Measurements from ENCODE around the gene CBFA2T3. TPM values are rescaled to one million over a fixed set of nuclear protein-coding genes. Genes with fewer than 3 reads are reported as not detected.

CBFA2T3 gene
- total and polyA plus RNA-seq, 4 donors = 0.18 to 9.4 (median 2.7) TPM

- no peak overlapping the region for H3K4me3 ChIP-seq (ENCODE audit: low read length in 2 of 2)
- H3K27ac ChIP-seq (ENCODE audit: low read depth in 1 of 2, low read length in 2 of 2) = no peak overlapping the region
- H3K4me1 ChIP-seq (ENCODE audit: control insufficient read depth in 1 of 2, insufficient read depth in 2 of 2, low read length in 2 of 2) = no peaks in the 10 kb centered on the region
- ATAC-seq (ENCODE audit: low FRiP score) = no peak
- no peaks in the 10 kb centered on the region for H3K27me3 ChIP-seq (ENCODE audit: control insufficient read depth in 1 of 2, insufficient read depth in 2 of 2, low read length in 1 of 2)
- DNase-seq = no peak
- H3K36me3 ChIP-seq (ENCODE audit: control insufficient read depth in 1 of 2, insufficient read depth in 2 of 2, low read length in 1 of 2) = no peaks in the 10 kb centered on the region
- intact Hi-C loops (cut with DNase I) = no loop called here
- H3K9me3 ChIP-seq (ENCODE audit: control insufficient read depth, low read length) = no peaks in the 10 kb centered on the region
- 95 to 97% methylated on average over 33 of the region's 33 CpGs for WGBS, 2 donors
Measured at GRCh38 chr16:88850531-88851199, 126.3 kb downstream of the CBFA2T3 start.

GRCh38 chr16:88848557-88848956 lies 128.4 kb downstream of the CBFA2T3 start:
- DNase-seq = no peak
- Histone ChIP-seq H3K4me3 (ENCODE audit: low read length in 2 of 2) (no peak overlapping the region), H3K27ac (ENCODE audit: low read depth in 1 of 2, low read length in 2 of 2) (no peak overlapping the region), H3K4me1 (ENCODE audit: control insufficient read depth in 1 of 2, insufficient read depth in 2 of 2, low read length in 2 of 2) (no peaks in the 10 kb centered on the region), H3K36me3 (ENCODE audit: control insufficient read depth in 1 of 2, insufficient read depth in 2 of 2, low read length in 1 of 2) (no peaks in the 10 kb centered on the region), H3K27me3 (ENCODE audit: control insufficient read depth in 1 of 2, insufficient read depth in 2 of 2, low read length in 1 of 2) (no peaks in the 10 kb centered on the region), H3K9me3 (ENCODE audit: control insufficient read depth, low read length) (no peaks in the 10 kb centered on the region)
- intact Hi-C loops (cut with DNase I) = no loop called here
- WGBS, 2 donors = 88 to 89% methylated on average over 17 to 21 of the region's 21 CpGs
- no peak for ATAC-seq (ENCODE audit: low FRiP score)

- intact Hi-C loops (cut with DNase I) = no loop called here
- no peaks in the 10 kb centered on the region for H3K36me3 ChIP-seq (ENCODE audit: control insufficient read depth in 1 of 2, insufficient read depth in 2 of 2, low read length in 1 of 2)
- no peaks in the 10 kb centered on the region for H3K27me3 ChIP-seq (ENCODE audit: control insufficient read depth in 1 of 2, insufficient read depth in 2 of 2, low read length in 1 of 2)
- H3K4me3 ChIP-seq (ENCODE audit: low read length in 2 of 2) = no peak overlapping the region
- DNase-seq (no peak), ATAC-seq (ENCODE audit: low FRiP score) (no peak)
- H3K27ac ChIP-seq (ENCODE audit: low read depth in 1 of 2, low read length in 2 of 2) = no peak overlapping the region
- no peaks in the 10 kb centered on the region for H3K4me1 ChIP-seq (ENCODE audit: control insufficient read depth in 1 of 2, insufficient read depth in 2 of 2, low read length in 2 of 2)
- 94 to 95% methylated on average over 18 of the region's 18 CpGs for WGBS, 2 donors
- no peaks in the 10 kb centered on the region for H3K9me3 ChIP-seq (ENCODE audit: control insufficient read depth, low read length)
Measured at GRCh38 chr16:88847654-88848053, 129.4 kb downstream of the CBFA2T3 start.

- no peaks in the 10 kb centered on the region for H3K9me3 ChIP-seq (ENCODE audit: control insufficient read depth, low read length)
- 96 to 98% methylated on average over 9 of the region's 9 CpGs for WGBS, 2 donors
- H3K36me3 ChIP-seq (ENCODE audit: control insufficient read depth in 1 of 2, insufficient read depth in 2 of 2, low read length in 1 of 2) = no peaks in the 10 kb centered on the region
- no peaks in the 10 kb centered on the region for H3K4me1 ChIP-seq (ENCODE audit: control insufficient read depth in 1 of 2, insufficient read depth in 2 of 2, low read length in 2 of 2)
- H3K27me3 ChIP-seq (ENCODE audit: control insufficient read depth in 1 of 2, insufficient read depth in 2 of 2, low read length in 1 of 2) = no peaks in the 10 kb centered on the region
- ATAC-seq (ENCODE audit: low FRiP score) (no peak), DNase-seq (no peak)
- no peak overlapping the region for H3K4me3 ChIP-seq (ENCODE audit: low read length in 2 of 2)
- H3K27ac ChIP-seq (ENCODE audit: low read depth in 1 of 2, low read length in 2 of 2) = no peak overlapping the region
- intact Hi-C loops (cut with DNase I) = no loop called here
Measured at GRCh38 chr16:88846088-88846487, 130.9 kb downstream of the CBFA2T3 start.

GRCh38 chr16:88844419-88845036 lies 132.5 kb downstream of the CBFA2T3 start:
- DNase-seq = no peak
- 65 to 66% methylated on average over 11 of the region's 11 CpGs for WGBS, 2 donors
- Histone ChIP-seq H3K9me3 (ENCODE audit: control insufficient read depth, low read length) (no peaks in the 10 kb centered on the region), H3K4me1 (ENCODE audit: control insufficient read depth in 1 of 2, insufficient read depth in 2 of 2, low read length in 2 of 2) (no peaks in the 10 kb centered on the region), H3K36me3 (ENCODE audit: control insufficient read depth in 1 of 2, insufficient read depth in 2 of 2, low read length in 1 of 2) (peaks cover 0 to 2% of the 10 kb centered on the region in 2 donors), H3K27ac (ENCODE audit: low read depth in 1 of 2, low read length in 2 of 2) (no peak overlapping the region), H3K27me3 (ENCODE audit: control insufficient read depth in 1 of 2, insufficient read depth in 2 of 2, low read length in 1 of 2) (no peaks in the 10 kb centered on the region), H3K4me3 (ENCODE audit: low read length in 2 of 2) (no peak overlapping the region)
- ATAC-seq (ENCODE audit: low FRiP score) = no peak
- intact Hi-C loops (cut with DNase I) = no loop called here

GRCh38 chr16:88843256-88843655 lies 133.8 kb downstream of the CBFA2T3 start:
- Histone ChIP-seq H3K9me3 (ENCODE audit: control insufficient read depth, low read length) (no peaks in the 10 kb centered on the region), H3K27ac (ENCODE audit: low read depth in 1 of 2, low read length in 2 of 2) (no peak overlapping the region), H3K36me3 (ENCODE audit: control insufficient read depth in 1 of 2, insufficient read depth in 2 of 2, low read length in 1 of 2) (peaks cover 0 to 2% of the 10 kb centered on the region in 2 donors), H3K4me3 (ENCODE audit: low read length in 2 of 2) (no peak overlapping the region), H3K4me1 (ENCODE audit: control insufficient read depth in 1 of 2, insufficient read depth in 2 of 2, low read length in 2 of 2) (no peaks in the 10 kb centered on the region), H3K27me3 (ENCODE audit: control insufficient read depth in 1 of 2, insufficient read depth in 2 of 2, low read length in 1 of 2) (no peaks in the 10 kb centered on the region)
- 94 to 96% methylated on average over 20 of the region's 20 CpGs for WGBS, 2 donors
- DNase-seq (no peak), ATAC-seq (ENCODE audit: low FRiP score) (no peak)
- intact Hi-C loops (cut with DNase I) = no loop called here

GRCh38 chr16:88842806-88843205 lies 134.2 kb downstream of the CBFA2T3 start:
- H3K36me3 ChIP-seq (ENCODE audit: control insufficient read depth in 1 of 2, insufficient read depth in 2 of 2, low read length in 1 of 2) = peaks cover 0 to 2% of the 10 kb centered on the region in 2 donors
- 93 to 94% methylated on average over 25 of the region's 25 CpGs for WGBS, 2 donors
- no peaks in the 10 kb centered on the region for H3K27me3 ChIP-seq (ENCODE audit: control insufficient read depth in 1 of 2, insufficient read depth in 2 of 2, low read length in 1 of 2)
- DNase-seq (no peak), ATAC-seq (ENCODE audit: low FRiP score) (no peak)
- no peak overlapping the region for H3K27ac ChIP-seq (ENCODE audit: low read depth in 1 of 2, low read length in 2 of 2)
- no peaks in the 10 kb centered on the region for H3K4me1 ChIP-seq (ENCODE audit: control insufficient read depth in 1 of 2, insufficient read depth in 2 of 2, low read length in 2 of 2)
- intact Hi-C loops (cut with DNase I) = no loop called here
- H3K9me3 ChIP-seq (ENCODE audit: control insufficient read depth, low read length) = no peaks in the 10 kb centered on the region
- no peak overlapping the region for H3K4me3 ChIP-seq (ENCODE audit: low read length in 2 of 2)

GRCh38 chr16:88842308-88842756 lies 134.7 kb downstream of the CBFA2T3 start:
- H3K27me3 ChIP-seq (ENCODE audit: control insufficient read depth in 1 of 2, insufficient read depth in 2 of 2, low read length in 1 of 2) = no peaks in the 10 kb centered on the region
- no peaks in the 10 kb centered on the region for H3K9me3 ChIP-seq (ENCODE audit: control insufficient read depth, low read length)
- no peak for ATAC-seq (ENCODE audit: low FRiP score)
- intact Hi-C loops (cut with DNase I) = no loop called here
- no peaks in the 10 kb centered on the region for H3K4me1 ChIP-seq (ENCODE audit: control insufficient read depth in 1 of 2, insufficient read depth in 2 of 2, low read length in 2 of 2)
- no peak overlapping the region for H3K4me3 ChIP-seq (ENCODE audit: low read length in 2 of 2)
- no peak overlapping the region for H3K27ac ChIP-seq (ENCODE audit: low read depth in 1 of 2, low read length in 2 of 2)
- DNase-seq = no peak
- peaks cover 0 to 2% of the 10 kb centered on the region in 2 donors for H3K36me3 ChIP-seq (ENCODE audit: control insufficient read depth in 1 of 2, insufficient read depth in 2 of 2, low read length in 1 of 2)
- 90 to 95% methylated on average over 15 of the region's 15 CpGs for WGBS, 2 donors

Data from aorta (tissue), 5 donors.